Activated naive CD4-positive, alpha-beta T cell treated with anti-CD3 and anti-CD28 coated beads, Interleukin-2, amount 50 U/mL, for 24 hours (primary cell): ENCODE measurements around the gene LHFPL3.

Experiments used
- H3K27ac Mint-ChIP-seq: one replicate; pipeline ENCODE4 v1.8.0; 2021; ENCODE audit warnings: mild to moderate bottlenecking, mixed read lengths
- H3K27me3 Mint-ChIP-seq: one replicate; pipeline ENCODE4 v1.8.0; 2021; ENCODE audit warnings: mixed read lengths
- H3K36me3 Mint-ChIP-seq: one replicate; pipeline ENCODE4 v1.8.0; 2021; ENCODE audit warnings: mixed read lengths
- H3K4me1 Mint-ChIP-seq: one replicate; pipeline ENCODE4 v1.8.0; 2021; ENCODE audit warnings: mixed read lengths
- H3K4me3 Mint-ChIP-seq: one replicate; pipeline ENCODE4 v1.8.0; 2021; ENCODE audit warnings: mild to moderate bottlenecking, mixed read lengths
- H3K9me3 Mint-ChIP-seq: one replicate; pipeline ENCODE4 v1.8.0; 2021; ENCODE audit warnings: mixed read lengths

The LHFPL3 gene

GRCh38 chr7:104761892-104762291 lies 433.5 kb downstream of the LHFPL3 start:
- Mint-ChIP-seq H3K27ac (no peak overlapping the region), H3K4me3 (no peak overlapping the region), H3K9me3 (peaks cover 7% of the 10 kb centered on the region), H3K4me1 (no peaks in the 10 kb centered on the region), H3K36me3 (no peaks in the 10 kb centered on the region), H3K27me3 (peaks cover 2% of the 10 kb centered on the region)

GRCh38 chr7:104767113-104767512 lies 438.7 kb downstream of the LHFPL3 start:
- Mint-ChIP-seq H3K4me3 (no peak overlapping the region), H3K36me3 (no peaks in the 10 kb centered on the region), H3K4me1 (no peaks in the 10 kb centered on the region), H3K27ac (no peak overlapping the region), H3K27me3 (peaks cover 2% of the 10 kb centered on the region), H3K9me3 (no peaks in the 10 kb centered on the region)

GRCh38 chr7:104767826-104768536 lies 439.6 kb downstream of the LHFPL3 start:
- no peaks in the 10 kb centered on the region for H3K4me1 Mint-ChIP-seq
- no peaks in the 10 kb centered on the region for H3K36me3 Mint-ChIP-seq
- peaks cover 5% of the 10 kb centered on the region for H3K27me3 Mint-ChIP-seq
- no peak overlapping the region for H3K4me3 Mint-ChIP-seq
- H3K27ac Mint-ChIP-seq = no peak overlapping the region
- H3K9me3 Mint-ChIP-seq = no peaks in the 10 kb centered on the region

GRCh38 chr7:104772405-104773345 lies 444.3 kb downstream of the LHFPL3 start:
- Mint-ChIP-seq H3K9me3 (no peaks in the 10 kb centered on the region), H3K36me3 (no peaks in the 10 kb centered on the region), H3K27me3 (peaks cover 2% of the 10 kb centered on the region), H3K4me3 (no peak overlapping the region), H3K27ac (no peak overlapping the region), H3K4me1 (no peaks in the 10 kb centered on the region)

DNA sequence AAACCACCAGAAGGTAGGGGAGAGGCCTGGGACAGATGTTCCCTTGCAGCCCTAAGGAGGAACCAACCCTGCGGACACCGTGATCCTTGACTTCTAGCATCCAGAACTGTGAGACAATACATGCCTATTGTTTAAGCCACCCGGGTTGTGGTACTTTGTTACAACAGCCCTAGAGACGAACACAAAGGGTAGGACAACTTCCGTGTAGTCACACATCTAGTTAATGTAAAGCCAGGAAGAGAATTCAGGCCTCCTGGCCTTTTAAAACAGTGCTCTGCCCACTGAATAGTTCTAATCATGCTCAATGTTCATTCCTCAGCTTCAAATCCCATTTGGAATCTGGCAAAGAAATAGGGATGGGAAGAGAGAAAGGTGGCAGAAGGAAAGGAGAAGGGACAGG lies 445.4 kb downstream of the LHFPL3 start:
- Mint-ChIP-seq H3K36me3 (no peaks in the 10 kb centered on the region), H3K4me1 (no peaks in the 10 kb centered on the region), H3K27ac (no peak overlapping the region), H3K4me3 (no peak overlapping the region), H3K9me3 (no peaks in the 10 kb centered on the region), H3K27me3 (peaks cover 2% of the 10 kb centered on the region)

- Mint-ChIP-seq H3K4me3 (no peak overlapping the region), H3K36me3 (no peaks in the 10 kb centered on the region), H3K9me3 (no peaks in the 10 kb centered on the region), H3K27me3 (peaks cover 2% of the 10 kb centered on the region), H3K4me1 (no peaks in the 10 kb centered on the region), H3K27ac (no peak overlapping the region)
Measured at GRCh38 chr7:104775531-104775930, 447.1 kb downstream of the LHFPL3 start.

DNA sequence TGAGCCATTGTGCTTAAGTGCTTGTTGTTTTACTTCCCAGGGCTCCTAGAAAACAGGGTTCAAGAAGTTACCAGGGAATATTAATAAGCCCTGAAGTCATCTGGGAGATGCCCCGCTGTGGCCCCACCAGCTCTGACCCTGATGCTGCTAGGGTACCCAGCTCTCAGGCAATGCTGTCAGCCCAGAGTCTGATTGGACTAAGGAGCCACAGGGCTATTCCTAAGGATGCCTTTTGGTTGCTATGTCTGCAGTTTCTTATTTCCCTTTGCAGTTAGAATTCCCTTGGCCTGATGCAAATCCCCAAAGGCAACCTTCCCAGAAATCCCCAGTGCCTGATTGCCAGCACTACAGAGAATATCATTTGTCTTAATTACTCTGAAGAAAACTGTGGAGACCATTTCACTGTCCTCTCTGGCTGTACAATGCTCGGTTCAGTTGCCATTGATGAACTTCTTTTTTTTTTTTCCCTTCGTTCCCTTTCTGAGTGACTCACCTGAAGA lies 448.9 kb downstream of the LHFPL3 start:
- no peaks in the 10 kb centered on the region for H3K9me3 Mint-ChIP-seq
- H3K27ac Mint-ChIP-seq = no peak overlapping the region
- H3K4me3 Mint-ChIP-seq = no peak overlapping the region
- peaks cover 1% of the 10 kb centered on the region for H3K27me3 Mint-ChIP-seq
- no peaks in the 10 kb centered on the region for H3K4me1 Mint-ChIP-seq
- no peaks in the 10 kb centered on the region for H3K36me3 Mint-ChIP-seq

GRCh38 chr7:104779888-104780287 lies 451.5 kb downstream of the LHFPL3 start:
- Mint-ChIP-seq H3K27me3 (peaks cover 2% of the 10 kb centered on the region), H3K27ac (no peak overlapping the region), H3K4me1 (no peaks in the 10 kb centered on the region), H3K4me3 (no peak overlapping the region), H3K9me3 (no peaks in the 10 kb centered on the region), H3K36me3 (no peaks in the 10 kb centered on the region)

- H3K4me1 Mint-ChIP-seq = no peaks in the 10 kb centered on the region
- H3K27ac Mint-ChIP-seq = no peak overlapping the region
Measured at GRCh38 chr7:104784686-104785085, 456.3 kb downstream of the LHFPL3 start.

DNA sequence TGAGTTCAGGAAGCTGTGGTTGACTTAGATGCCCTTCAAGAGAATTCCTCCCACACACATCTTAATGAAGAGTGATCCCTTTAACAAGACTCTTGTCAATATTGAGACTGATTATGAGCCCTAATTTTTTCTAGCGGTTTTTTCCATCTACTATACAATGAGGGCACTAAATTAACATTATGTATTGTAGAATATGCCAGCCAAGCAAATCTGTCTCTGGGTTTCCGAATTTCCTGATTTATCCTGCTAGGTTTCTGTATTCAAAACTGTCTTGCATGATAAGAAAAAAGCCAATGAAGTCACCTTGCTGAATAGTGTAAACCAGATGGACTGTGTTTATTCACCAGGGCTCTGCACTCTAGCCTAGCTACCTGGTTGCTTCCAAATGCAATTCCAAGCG lies 461.4 kb downstream of the LHFPL3 start:
- Mint-ChIP-seq H3K36me3 (no peaks in the 10 kb centered on the region), H3K4me1 (no peaks in the 10 kb centered on the region), H3K9me3 (no peaks in the 10 kb centered on the region)

More at GRCh38 chr7:104784686-104785085, 456.3 kb downstream of the LHFPL3 start:
- H3K27me3 Mint-ChIP-seq = peaks cover 3% of the 10 kb centered on the region
- no peak overlapping the region for H3K4me3 Mint-ChIP-seq
- H3K36me3 Mint-ChIP-seq = no peaks in the 10 kb centered on the region
- no peaks in the 10 kb centered on the region for H3K9me3 Mint-ChIP-seq

GRCh38 chr7:104790440-104790839 lies 462.0 kb downstream of the LHFPL3 start:
- Mint-ChIP-seq H3K9me3 (no peaks in the 10 kb centered on the region), H3K4me3 (no peak overlapping the region), H3K27me3 (peaks cover 8% of the 10 kb centered on the region), H3K4me1 (no peaks in the 10 kb centered on the region), H3K27ac (no peak overlapping the region), H3K36me3 (no peaks in the 10 kb centered on the region)

More for the DNA sequence above, 461.4 kb downstream of the LHFPL3 start:
- Mint-ChIP-seq H3K4me3 (no peak overlapping the region), H3K27ac (no peak overlapping the region), H3K27me3 (peaks cover 6% of the 10 kb centered on the region)

- no peak overlapping the region for H3K4me3 Mint-ChIP-seq
- H3K27me3 Mint-ChIP-seq = peaks cover 8% of the 10 kb centered on the region
- H3K27ac Mint-ChIP-seq = no peak overlapping the region
- no peaks in the 10 kb centered on the region for H3K36me3 Mint-ChIP-seq
- H3K4me1 Mint-ChIP-seq = no peaks in the 10 kb centered on the region
- no peaks in the 10 kb centered on the region for H3K9me3 Mint-ChIP-seq
Measured at GRCh38 chr7:104791080-104791479, 462.7 kb downstream of the LHFPL3 start.

- Mint-ChIP-seq H3K4me1 (no peaks in the 10 kb centered on the region), H3K27me3 (peaks cover 11% of the 10 kb centered on the region), H3K9me3 (no peaks in the 10 kb centered on the region), H3K27ac (no peak overlapping the region), H3K36me3 (no peaks in the 10 kb centered on the region), H3K4me3 (no peak overlapping the region)
Measured at GRCh38 chr7:104793066-104793465, 464.7 kb downstream of the LHFPL3 start.

DNA sequence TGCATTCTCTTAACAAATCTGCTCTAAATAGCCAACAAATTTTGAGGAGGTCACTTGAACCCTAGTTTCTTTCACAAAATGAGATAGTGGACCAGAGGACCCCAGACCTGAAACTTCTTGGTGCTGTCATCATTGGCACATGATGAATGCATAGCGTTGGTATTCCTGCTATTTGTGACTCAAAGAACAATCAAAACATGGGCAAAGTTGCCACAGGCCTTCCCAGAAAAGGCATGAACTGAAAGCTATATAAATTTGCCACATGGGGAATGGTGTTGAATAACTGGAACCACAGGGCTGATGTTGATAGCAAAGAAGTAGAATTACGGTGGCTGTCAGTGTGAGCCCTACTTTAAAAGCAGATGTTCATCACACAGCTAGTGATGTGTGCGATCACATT lies 465.8 kb downstream of the LHFPL3 start:
- Mint-ChIP-seq H3K9me3 (no peaks in the 10 kb centered on the region), H3K27me3 (peaks cover 13% of the 10 kb centered on the region), H3K36me3 (no peaks in the 10 kb centered on the region), H3K4me1 (no peaks in the 10 kb centered on the region), H3K4me3 (no peak overlapping the region), H3K27ac (no peak overlapping the region)

DNA sequence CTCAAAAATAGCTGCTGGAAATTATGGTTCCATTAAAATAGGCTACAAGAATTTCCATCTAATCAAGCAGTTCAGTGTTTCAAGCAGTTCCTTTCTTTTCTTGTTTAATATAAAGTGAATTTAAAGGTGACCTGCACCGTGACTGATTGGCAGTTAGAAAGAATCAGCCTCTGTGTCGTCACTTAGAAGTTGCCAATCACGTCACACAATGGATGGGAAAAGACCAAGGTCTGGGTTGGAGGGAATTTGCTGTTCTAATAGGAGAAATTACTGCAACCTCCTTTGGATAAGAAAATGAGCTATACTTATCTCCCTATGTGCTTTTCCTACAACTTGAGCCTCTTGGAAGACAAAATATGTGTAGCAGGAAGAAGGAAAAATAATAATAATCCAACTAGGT lies 466.2 kb downstream of the LHFPL3 start:
- peaks cover 13% of the 10 kb centered on the region for H3K27me3 Mint-ChIP-seq
- H3K9me3 Mint-ChIP-seq = no peaks in the 10 kb centered on the region
- no peak overlapping the region for H3K27ac Mint-ChIP-seq
- H3K4me3 Mint-ChIP-seq = no peak overlapping the region
- H3K4me1 Mint-ChIP-seq = no peaks in the 10 kb centered on the region
- H3K36me3 Mint-ChIP-seq = no peaks in the 10 kb centered on the region

- no peaks in the 10 kb centered on the region for H3K4me1 Mint-ChIP-seq
- no peak overlapping the region for H3K4me3 Mint-ChIP-seq
- H3K27me3 Mint-ChIP-seq = peaks cover 13% of the 10 kb centered on the region
- no peaks in the 10 kb centered on the region for H3K36me3 Mint-ChIP-seq
- H3K27ac Mint-ChIP-seq = no peak overlapping the region
- H3K9me3 Mint-ChIP-seq = no peaks in the 10 kb centered on the region
Measured at GRCh38 chr7:104795086-104795485, 466.7 kb downstream of the LHFPL3 start.
